Epithelial cell of prostate (primary cell): ENCODE data around the gene CYB5A.
"Not testable (repeated sequence)": the region's sequence is repeated elsewhere in the genome, so short reads cannot be mapped to it uniquely, and the experiment has no call there.

Experiments used
- DNase-seq: peaks from one replicate; pipeline ENCODE4 v3.0.0-alpha.2; 2011; ENCODE audit warnings: low read depth, low spot score
- H3K27ac ChIP-seq: fragments of 450-650 bp; 2 replicates; pipeline ENCODE4 v1.5.1; 2017; ENCODE audit warnings: mild to moderate bottlenecking

Gene CYB5A

GRCh38 chr18:74291771-74292540 is at the start of gene CYB5A:
TSS of gene CYB5A (minus strand) at chr18:74291963. CDS start at chr18:74291875, 88 bp downstream.
- DNase-seq, result peak; percentile 70
- no peak within 1 kb of the TSS for H3K27ac ChIP-seq

- DNase-seq, result no peak
- no peak overlapping the region for H3K27ac ChIP-seq
These were observed 46.1 kb upstream of the CYB5A start for GRCh38 chr18:74337912-74338309.

GRCh38 chr18:74337155-74337911 is 45.6 kb upstream of the CYB5A start:
- DNase-seq, result no peak
- no peak overlapping the region for H3K27ac ChIP-seq

- H3K27ac ChIP-seq, result no peak overlapping the region
These were observed 44.9 kb upstream of the CYB5A start for GRCh38 chr18:74336656-74337055.

GRCh38 chr18:74334242-74334893 is 42.6 kb upstream of the CYB5A start:
- DNase-seq, result no peak
- no peak overlapping the region for H3K27ac ChIP-seq

More at GRCh38 chr18:74336656-74337055, 44.9 kb upstream of the CYB5A start:
- DNase-seq, result no peak

GRCh38 chr18:74333091-74333490 is 41.3 kb upstream of the CYB5A start:
- no peak overlapping the region for H3K27ac ChIP-seq
- DNase-seq, result no peak

GRCh38 chr18:74331404-74331803 is 39.6 kb upstream of the CYB5A start:
- no peak for DNase-seq
- no peak overlapping the region for H3K27ac ChIP-seq

- no peak overlapping the region for H3K27ac ChIP-seq
- no peak for DNase-seq
These were observed 38.0 kb upstream of the CYB5A start for GRCh38 chr18:74329688-74330205.

GRCh38 chr18:74328206-74328605 is 36.4 kb upstream of the CYB5A start:
- no peak overlapping the region for H3K27ac ChIP-seq
- DNase-seq, result no peak

GRCh38 chr18:74326791-74327190 is 35.0 kb upstream of the CYB5A start:
- DNase-seq, H3K27ac ChIP-seq: not testable (repeated sequence)

GRCh38 chr18:74326231-74326630 is 34.5 kb upstream of the CYB5A start:
- H3K27ac ChIP-seq, result no peak overlapping the region
- DNase-seq, result no peak

- DNase-seq, result no peak
- no peak overlapping the region for H3K27ac ChIP-seq
These were observed 24.8 kb upstream of the CYB5A start for GRCh38 chr18:74316257-74317170.

- DNase-seq, result no peak
- H3K27ac ChIP-seq, result no peak within 1 kb of the TSS
These were observed 23.9 kb upstream of the CYB5A start, which contains the start of gene C18orf63 for GRCh38 chr18:74315464-74316256. TSS of gene C18orf63 (plus strand) at chr18:74315839. CDS start at chr18:74317866, 2,027 bp downstream.

- H3K27ac ChIP-seq, result no peak overlapping the region
- DNase-seq, result no peak
These were observed 23.1 kb upstream of the CYB5A start for GRCh38 chr18:74314759-74315463.

- DNase-seq, result no peak
- no peak overlapping the region for H3K27ac ChIP-seq
These were observed 19.2 kb upstream of the CYB5A start for GRCh38 chr18:74311000-74311399.

- peak; percentile 39 for DNase-seq
- H3K27ac ChIP-seq, result no peak overlapping the region
These were observed 18.6 kb upstream of the CYB5A start for GRCh38 chr18:74310411-74310810.

- no peak overlapping the region for H3K27ac ChIP-seq
- DNase-seq, result no peak
These were observed 12.2 kb upstream of the CYB5A start for GRCh38 chr18:74303936-74304335.

GRCh38 chr18:74303306-74303705 is 11.5 kb upstream of the CYB5A start:
- H3K27ac ChIP-seq, result no peak overlapping the region
- DNase-seq, result no peak
